ENCODE measurements around the gene IL1A.

DNA sequence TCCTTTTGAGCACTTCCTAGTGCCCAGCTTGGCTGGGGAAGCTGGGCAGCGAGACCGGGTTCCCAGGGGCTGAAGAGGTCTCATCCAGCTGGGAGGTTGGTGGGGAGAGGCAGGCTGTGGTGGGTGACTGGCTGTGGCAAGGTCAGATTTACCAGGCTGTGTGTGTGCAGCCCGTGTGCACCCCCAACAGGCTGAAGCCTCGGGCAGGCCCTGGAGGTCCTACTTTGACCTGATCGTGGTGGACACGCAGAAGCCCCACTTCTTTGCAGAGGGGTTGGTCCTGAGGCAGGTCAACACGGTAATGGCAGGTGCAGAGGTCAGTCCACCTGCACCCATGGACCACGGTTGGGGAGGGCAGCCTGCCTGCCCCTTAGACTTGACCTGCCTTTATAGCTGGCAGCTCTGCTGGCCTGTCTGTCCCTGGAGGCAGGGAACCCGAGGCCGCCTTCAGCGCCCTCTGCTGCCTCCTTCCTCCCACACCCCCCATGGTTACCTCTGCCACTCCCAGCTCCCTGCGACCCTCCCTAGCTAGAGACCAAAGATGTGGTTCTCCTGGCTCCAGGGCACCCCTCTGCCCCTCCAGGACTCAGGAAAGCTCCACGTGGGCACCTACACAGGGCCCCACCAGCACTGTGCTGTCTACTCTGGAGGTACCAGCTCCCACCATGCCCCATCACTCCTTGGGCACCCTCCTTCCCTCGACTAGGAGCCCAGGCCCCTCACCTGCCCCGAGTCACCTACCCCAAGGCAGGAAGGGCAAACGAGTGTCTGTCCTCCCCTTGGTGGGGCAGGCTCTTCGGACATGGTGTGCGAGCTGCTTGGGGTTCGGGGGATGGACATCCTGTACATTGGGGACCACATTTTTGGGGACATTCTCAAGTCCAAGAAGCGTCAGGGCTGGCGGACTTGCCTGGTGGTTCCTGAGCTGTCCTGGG is 59.4 kb downstream of the IL1A start:
- TF ChIP-seq CTCF (IDR thresholded peaks at IDR 0.05), result peak in 1 of 6 experiments; percentile 28
- TF ChIP-seq POLR2A (IDR thresholded peaks at IDR 0.05), result no peak
